OCI-LY7 (cell line): Measurements from ENCODE around the gene GALC. TPM values are rescaled to one million over a fixed set of nuclear protein-coding genes. Genes with fewer than 3 reads are reported as not detected.

Experiments used
- BruUV-seq: library from RNA; stranded (reverse); fragments of 400-500 nt; replicated peaks from 2 replicates; lab custom pipeline; 2021; lab: Mats Ljungman, UMichigan
- CTCF ChIA-PET: fragments of 300-600 bp; sonication (Branson Sonifier 250); formaldehyde crosslinking; loops from one replicate; lab custom pipeline; 2022; ENCODE audit warnings: antibody characterized with exemption; ENCODE audit not compliant: unreplicated experiment; lab: Charles Lee
- POLR2A ChIA-PET: fragments of 300-600 bp; sonication (Branson Sonifier 250); formaldehyde crosslinking; loops from one replicate; lab custom pipeline; 2022; ENCODE audit warnings: antibody characterized with exemption; lab: Charles Lee
- DNase-seq: peaks from one replicate; pipeline ENCODE4 v3.0.0-alpha.2; 2015; ENCODE audit warnings: low spot score
- H2AFZ ChIP-seq: fragments of 200-600 bp; sonication (generic), shearing (Covaris generic); 2 replicates; pipeline ENCODE4 v1.6.1; 2014; ENCODE audit warnings: mild to moderate bottlenecking, antibody characterized with exemption, low read length, moderate library complexity
- H3K27ac ChIP-seq: fragments of 200-600 bp; sonication (generic); 2 replicates; pipeline ENCODE4 v1.5.1; 2014; ENCODE audit warnings: mixed run types, low read depth, mild to moderate bottlenecking, moderate library complexity, low read length, inconsistent platforms; ENCODE audit not compliant: poor library complexity, severe bottlenecking
- H3K36me3 ChIP-seq: fragments of 200-600 bp; sonication (generic); 2 replicates; pipeline ENCODE4 v1.6.1; 2014; ENCODE audit warnings: mild to moderate bottlenecking, antibody characterized with exemption, low read length, moderate library complexity, mixed read lengths; ENCODE audit not compliant: insufficient read depth
- H3K4me1 ChIP-seq: fragments of 200-600 bp; sonication (generic); 2 replicates; pipeline ENCODE4 v1.5.1; 2014; ENCODE audit warnings: mild to moderate bottlenecking, low read length; ENCODE audit not compliant: insufficient read depth, poor library complexity, severe bottlenecking
- H3K4me2 ChIP-seq: fragments of 200-600 bp; sonication (generic); 2 replicates; pipeline ENCODE4 v1.6.1; 2014; ENCODE audit warnings: mild to moderate bottlenecking, low read length
- H3K4me3 ChIP-seq: fragments of 200-600 bp; sonication (generic); 2 replicates; pipeline ENCODE4 v1.5.1; 2014; ENCODE audit warnings: mild to moderate bottlenecking, low read depth, low read length; ENCODE audit not compliant: poor library complexity, severe bottlenecking
- H3K79me2 ChIP-seq: fragments of 200-600 bp; sonication (generic); 2 replicates; pipeline ENCODE4 v1.6.1; 2016; ENCODE audit warnings: low read depth, mild to moderate bottlenecking, low read length, moderate library complexity, mixed read lengths; ENCODE audit not compliant: insufficient read depth
- H3K9me2 ChIP-seq: fragments of 200-600 bp; sonication (generic); 2 replicates; pipeline ENCODE4 v1.6.1; 2016; ENCODE audit warnings: mild to moderate bottlenecking, low read length, mixed read lengths; ENCODE audit not compliant: insufficient read depth
- H3K9me3 ChIP-seq: fragments of 200-600 bp; sonication (generic); 2 replicates; pipeline ENCODE4 v1.6.1; 2014; ENCODE audit warnings: mild to moderate bottlenecking, mixed run types, low read length, mixed read lengths
- H4K20me1 ChIP-seq: fragments of 200-600 bp; sonication (generic); 2 replicates; pipeline ENCODE4 v1.6.1; 2014; ENCODE audit warnings: mild to moderate bottlenecking, antibody characterized with exemption, low read length, moderate library complexity, mixed read lengths; ENCODE audit not compliant: insufficient read depth
- EZH2phosphoT487 ChIP-seq: fragments of 200-600 bp; sonication (generic); IDR thresholded peaks from 2 replicates; pipeline ENCODE4 v1.6.1; 2018; ENCODE audit warnings: low read depth, borderline replicate concordance, mild to moderate bottlenecking, mixed run types, antibody characterized with exemption, low read length, moderate library complexity, mixed read lengths
- intact Hi-C: fragments of 100-400 bp; cut with micrococcal nuclease; formaldehyde crosslinking; loops from one replicate; pipeline ENCODE4 v1.10.0; 2022; ENCODE audit not compliant: unreplicated experiment
- total RNA-seq, 2 experiments: library from RNA; depleted of rRNA in 1 of 2; stranded (reverse); fragments of >200 nt in 1 of 2; shearing (Covaris generic) in 1 of 2; gene quantifications; 2 replicates each; pipeline ENCODE4 v1.2.3, GENCODE V29; 2014 to 2022
- TF ChIP-seq, protein P1 (sequence below): fragments of 200-600 bp; sonication (generic); conservative IDR thresholded peaks from 2 replicates; pipeline ENCODE4 v1.5.1; 2014; ENCODE audit warnings: mild to moderate bottlenecking, antibody characterized with exemption, low read length, moderate library complexity, mixed read lengths

Gene GALC
- total RNA-seq, 2 experiments from 2014 or later, result 4.4 to 18.0 TPM

DNA sequence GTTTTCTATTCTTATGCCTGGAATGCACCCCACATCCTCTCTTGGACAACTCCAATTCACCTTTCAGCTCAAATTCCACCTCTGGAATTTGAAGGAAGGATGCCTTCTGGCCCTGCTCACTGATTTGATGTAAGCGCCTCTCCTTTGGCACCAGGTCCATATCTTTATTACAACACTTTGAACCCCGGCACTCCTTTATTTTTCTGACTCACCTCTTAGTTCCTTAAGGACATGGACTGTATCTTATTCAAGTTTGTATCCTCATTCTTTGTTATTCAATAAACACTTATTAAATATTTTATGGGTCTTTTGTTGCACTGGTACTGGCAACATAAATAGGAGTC, 3.1 kb downstream of the GALC start:
- H3K4me2 ChIP-seq, result no peak overlapping the region
- ChIA-PET CTCF (no interaction called here), POLR2A (interaction anchor here (0.5 kb wide), 1 partner anchor 921 kb away, joined by 7 read pairs; no protein-coding TSS in a partner anchor)
- H3K79me2 ChIP-seq, result no peaks in the 10 kb centered on the region
- BruUV-seq, result no TSS peak
- intact Hi-C loops, result no loop called here
- DNase-seq, result no peak
- no peaks in the 10 kb centered on the region for H3K9me2 ChIP-seq
- no peak overlapping the region for H3K4me3 ChIP-seq
- peaks cover 19% of the 10 kb centered on the region for H3K4me1 ChIP-seq
- no peak overlapping the region for H2AFZ ChIP-seq
- H4K20me1 ChIP-seq, result no peaks in the 10 kb centered on the region
- no peaks in the 10 kb centered on the region for H3K36me3 ChIP-seq
- H3K27ac ChIP-seq, result no peak overlapping the region
- no peaks in the 10 kb centered on the region for H3K9me3 ChIP-seq
- TF ChIP-seq, protein P1, sequence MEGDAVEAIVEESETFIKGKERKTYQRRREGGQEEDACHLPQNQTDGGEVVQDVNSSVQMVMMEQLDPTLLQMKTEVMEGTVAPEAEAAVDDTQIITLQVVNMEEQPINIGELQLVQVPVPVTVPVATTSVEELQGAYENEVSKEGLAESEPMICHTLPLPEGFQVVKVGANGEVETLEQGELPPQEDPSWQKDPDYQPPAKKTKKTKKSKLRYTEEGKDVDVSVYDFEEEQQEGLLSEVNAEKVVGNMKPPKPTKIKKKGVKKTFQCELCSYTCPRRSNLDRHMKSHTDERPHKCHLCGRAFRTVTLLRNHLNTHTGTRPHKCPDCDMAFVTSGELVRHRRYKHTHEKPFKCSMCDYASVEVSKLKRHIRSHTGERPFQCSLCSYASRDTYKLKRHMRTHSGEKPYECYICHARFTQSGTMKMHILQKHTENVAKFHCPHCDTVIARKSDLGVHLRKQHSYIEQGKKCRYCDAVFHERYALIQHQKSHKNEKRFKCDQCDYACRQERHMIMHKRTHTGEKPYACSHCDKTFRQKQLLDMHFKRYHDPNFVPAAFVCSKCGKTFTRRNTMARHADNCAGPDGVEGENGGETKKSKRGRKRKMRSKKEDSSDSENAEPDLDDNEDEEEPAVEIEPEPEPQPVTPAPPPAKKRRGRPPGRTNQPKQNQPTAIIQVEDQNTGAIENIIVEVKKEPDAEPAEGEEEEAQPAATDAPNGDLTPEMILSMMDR, result no peak
- TF ChIP-seq EZH2phosphoT487, result no peak

DNA sequence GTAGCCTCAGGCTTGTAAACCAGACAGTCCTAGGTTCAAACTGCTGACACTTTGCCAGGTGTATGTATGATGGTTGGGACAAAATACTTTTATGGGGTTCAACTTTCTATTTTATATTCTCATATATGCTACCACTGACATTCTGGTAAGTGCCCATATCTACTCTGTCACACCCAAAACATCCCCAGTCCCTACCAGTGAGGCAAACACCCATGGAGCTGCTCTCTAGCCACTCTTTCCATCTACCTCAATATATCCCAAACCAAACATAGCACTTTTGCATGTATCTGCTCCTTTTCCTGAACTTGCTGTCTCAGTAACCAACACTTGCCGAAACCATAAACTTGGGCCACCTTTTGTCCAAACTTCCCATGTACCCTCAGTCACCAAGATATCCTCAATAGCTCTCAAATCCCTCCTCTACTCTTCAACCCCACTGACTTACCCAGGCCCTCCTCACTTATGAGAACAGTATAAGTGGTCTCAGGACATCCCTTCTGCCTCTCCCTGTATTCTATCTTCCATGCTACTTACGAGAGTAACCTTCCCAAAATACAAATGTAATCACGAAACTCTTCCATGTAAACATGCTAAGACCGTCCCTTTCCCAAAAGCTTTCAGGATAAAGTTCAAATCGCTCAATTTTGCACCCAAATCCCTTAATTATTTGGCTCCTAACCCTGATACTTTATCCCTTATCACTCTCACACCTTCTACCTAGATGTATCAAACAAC, 3.6 kb downstream of the GALC start:
- H3K4me3 ChIP-seq, result no peak overlapping the region
- peaks cover 19% of the 10 kb centered on the region for H3K4me1 ChIP-seq
- DNase-seq, result no peak
- CTCF ChIA-PET, result no interaction called here
- BruUV-seq, result no TSS peak
- H3K36me3 ChIP-seq, result no peaks in the 10 kb centered on the region
- no peaks in the 10 kb centered on the region for H4K20me1 ChIP-seq
- H3K27ac ChIP-seq, result no peak overlapping the region
- H3K9me3 ChIP-seq, result no peaks in the 10 kb centered on the region
- no peak overlapping the region for H3K4me2 ChIP-seq
- TF ChIP-seq, protein P1, result no peak
- no peak for TF ChIP-seq EZH2phosphoT487
- no peak overlapping the region for H2AFZ ChIP-seq
- no peaks in the 10 kb centered on the region for H3K79me2 ChIP-seq
- no peaks in the 10 kb centered on the region for H3K9me2 ChIP-seq
- intact Hi-C loops, result no loop called here
- POLR2A ChIA-PET, result interaction anchor here (0.5 kb wide), 1 partner anchor 920 kb away, joined by 7 read pairs; no protein-coding TSS in a partner anchor

DNA sequence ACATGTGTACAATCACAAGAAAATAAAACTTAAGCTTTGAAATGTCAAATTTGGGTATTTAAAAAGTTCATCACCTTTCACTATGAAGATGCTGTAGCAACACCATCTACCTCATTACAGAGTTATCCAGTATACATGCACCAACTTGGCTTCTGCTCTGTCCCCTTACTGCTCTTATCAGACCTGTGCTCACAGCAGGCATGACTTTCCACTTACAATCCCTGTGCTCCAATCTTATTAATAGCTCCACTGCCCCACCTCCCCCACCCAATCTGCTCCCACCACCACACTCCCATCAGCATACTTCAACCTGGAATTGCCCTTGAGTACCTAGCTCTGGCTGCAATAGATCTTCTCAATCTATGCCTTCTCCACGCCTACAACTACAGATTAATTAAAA, 13.3 kb downstream of the GALC start:
- no peak for DNase-seq
- CTCF ChIA-PET, result no interaction called here

More for the DNA sequence above, 13.3 kb downstream of the GALC start:
- no peaks in the 10 kb centered on the region for H3K9me3 ChIP-seq
- intact Hi-C loops, result no loop called here
- no peak overlapping the region for H3K27ac ChIP-seq
- POLR2A ChIA-PET, result interaction anchor here (0.9 kb wide), 1 partner anchor 67 kb away, joined by 3 read pairs; no protein-coding TSS in a partner anchor
- no peaks in the 10 kb centered on the region for H3K79me2 ChIP-seq
- no peaks in the 10 kb centered on the region for H3K9me2 ChIP-seq
- BruUV-seq, result no TSS peak
- H3K4me3 ChIP-seq, result no peak overlapping the region
- H3K36me3 ChIP-seq, result no peaks in the 10 kb centered on the region
- no peak overlapping the region for H3K4me2 ChIP-seq
- H3K4me1 ChIP-seq, result no peaks in the 10 kb centered on the region
- no peak overlapping the region for H2AFZ ChIP-seq
- no peaks in the 10 kb centered on the region for H4K20me1 ChIP-seq
- no peak for TF ChIP-seq EZH2phosphoT487
- TF ChIP-seq, protein P1, result no peak
